Activated B cell treated with CpG ODN at 0.5 μM for 24 hours (primary cell): ENCODE measurements around the gene PPP1R12C. TPM values are rescaled to one million over a fixed set of nuclear protein-coding genes. Genes with fewer than 3 reads are reported as not detected.

Experiments used
- ATAC-seq: fragments of 200-7000 bp; cut with Tn5 transposase; one replicate; pipeline ENCODE4 v1.10.0; 2021; ENCODE audit warnings: low read depth, mild to moderate bottlenecking, moderate library complexity
- CTCF ChIA-PET: fragments of 350-600 bp; sonication (Branson Sonifier 250); formaldehyde crosslinking; loops from one replicate; lab custom pipeline; 2021; ENCODE audit warnings: antibody characterized with exemption; lab: Charles Lee
- POLR2A ChIA-PET: fragments of 350-600 bp; sonication (Branson Sonifier 250); formaldehyde crosslinking; loops from one replicate; lab custom pipeline; 2021; ENCODE audit warnings: antibody characterized with exemption; lab: Charles Lee
- DNase-seq: peaks from one replicate; pipeline ENCODE4 v3.0.0; 2022
- H3K27ac Mint-ChIP-seq: one replicate; pipeline ENCODE4 v1.8.0; 2020; ENCODE audit warnings: mixed read lengths
- H3K27me3 Mint-ChIP-seq: one replicate; pipeline ENCODE4 v1.8.0; 2021; ENCODE audit warnings: mixed read lengths
- H3K36me3 Mint-ChIP-seq: one replicate; pipeline ENCODE4 v1.8.0; 2021; ENCODE audit warnings: low read depth, mixed read lengths
- H3K4me1 Mint-ChIP-seq: one replicate; pipeline ENCODE4 v1.8.0; 2021; ENCODE audit warnings: mixed read lengths
- H3K4me3 Mint-ChIP-seq: one replicate; pipeline ENCODE4 v1.8.0; 2020; ENCODE audit warnings: mild to moderate bottlenecking, mixed read lengths
- H3K9me3 Mint-ChIP-seq: one replicate; pipeline ENCODE4 v1.8.0; 2020; ENCODE audit warnings: mixed read lengths
- CTCF ChIP-seq: fragments of 200-600 bp; IDR thresholded peaks from one replicate; pipeline ENCODE4 v1.8.0; 2022; ENCODE audit warnings: antibody characterized with exemption, mild to moderate bottlenecking
- intact Hi-C: fragments of 100-400 bp; cut with micrococcal nuclease; formaldehyde crosslinking; loops from one replicate; pipeline ENCODE4 v1.15.1; 2024
- total RNA-seq: library from RNA; stranded (reverse); gene quantifications from 2 replicates; pipeline ENCODE4 v1.2.3, GENCODE V29; 2022

The PPP1R12C gene
- total RNA-seq, 1 donor from 2014 or later = 139 TPM

DNA sequence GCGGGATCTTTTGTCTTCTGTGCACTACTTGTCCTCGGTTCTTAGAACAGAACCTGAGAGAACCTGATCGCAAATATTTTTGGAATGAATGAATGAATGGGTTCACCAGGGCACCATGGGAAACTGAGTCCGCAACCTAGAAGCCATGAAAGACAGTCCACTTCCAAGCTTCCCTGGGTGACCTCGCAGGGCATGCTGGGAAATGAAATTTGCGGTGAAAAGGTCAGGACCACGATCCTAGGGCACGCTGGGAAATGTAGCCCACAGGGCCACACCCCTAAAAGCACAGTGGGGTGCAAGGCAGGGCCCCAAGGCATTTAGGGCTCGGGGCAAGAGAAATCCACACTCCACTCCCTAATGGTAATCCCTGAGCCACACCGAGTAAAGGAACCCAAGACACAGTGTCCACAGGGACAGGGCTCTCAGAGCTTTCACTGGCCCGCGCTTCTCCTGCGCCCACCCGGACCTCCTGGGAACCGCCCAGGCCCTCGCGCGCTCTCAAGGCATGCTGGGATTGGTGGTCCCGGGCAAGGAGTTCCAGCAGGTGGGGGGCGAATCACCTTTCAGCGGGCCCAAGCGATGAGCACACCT, 1.1 kb upstream of the PPP1R12C start:
- intact Hi-C loops = no loop called here
- CTCF ChIA-PET = interaction anchor here (1.0 to 1.7 kb wide), 3 partner anchors 23 to 385 kb away, joined by 3 to 6 read pairs (median 3); no protein-coding TSS in a partner anchor
- no peaks in the 10 kb centered on the region for H3K9me3 Mint-ChIP-seq
- H3K27me3 Mint-ChIP-seq = peaks cover 3% of the 10 kb centered on the region
- DNase-seq (no peak), ATAC-seq (no peak)
- H3K36me3 Mint-ChIP-seq = peaks cover 17% of the 10 kb centered on the region
- TF ChIP-seq CTCF = no peak
- H3K4me1 Mint-ChIP-seq = peaks cover 48% of the 10 kb centered on the region
- H3K27ac Mint-ChIP-seq = peak overlapping the region; percentile 83
- H3K4me3 Mint-ChIP-seq = peak overlapping the region; percentile 97
- POLR2A ChIA-PET = interaction anchor here (0.5 to 2.5 kb wide), 9 partner anchors 56 to 742 kb away, joined by 3 to 16 read pairs (median 4); partner anchors contain the start of genes FIZ1, KMT5C, RDH13 and UBE2S

GRCh38 chr19:55117663-55118391, 390 bp upstream of the PPP1R12C start:
- POLR2A ChIA-PET = interaction anchor here (0.5 to 2.5 kb wide), 12 partner anchors 14 to 741 kb away, joined by 3 to 16 read pairs (median 4); partner anchors contain the start of genes FIZ1, KMT5C, RDH13 and UBE2S
- H3K4me1 Mint-ChIP-seq = peaks cover 55% of the 10 kb centered on the region

GRCh38 chr19:55116232-55116858, 1.1 kb downstream of the PPP1R12C start:
- intact Hi-C loops = loop anchor here (1.0 kb wide), 1 partner anchor 35 kb away; no protein-coding TSS in a partner anchor
- Mint-ChIP-seq H3K4me3 (peak overlapping the region; percentile 93), H3K4me1 (peaks cover 55% of the 10 kb centered on the region), H3K27ac (peak overlapping the region; percentile 87), H3K9me3 (no peaks in the 10 kb centered on the region), H3K27me3 (no peaks in the 10 kb centered on the region), H3K36me3 (peaks cover 22% of the 10 kb centered on the region)
- ChIA-PET CTCF (interaction anchor here (0.7 kb wide), 1 partner anchor 28 kb away, joined by 3 read pairs; no protein-coding TSS in a partner anchor), POLR2A (interaction anchor here (1.1 to 2.5 kb wide), 6 partner anchors 28 to 483 kb away, joined by 3 to 13 read pairs (median 6); partner anchors contain the start of genes FIZ1, ZNF524 and ZNF628)
- ATAC-seq (peak; percentile 13), DNase-seq (peak; percentile 40)
- TF ChIP-seq CTCF = no peak

More at GRCh38 chr19:55117663-55118391, 390 bp upstream of the PPP1R12C start:
- Mint-ChIP-seq H3K36me3 (peaks cover 17% of the 10 kb centered on the region), H3K4me3 (peak overlapping the region; percentile 97), H3K27me3 (no peaks in the 10 kb centered on the region), H3K9me3 (no peaks in the 10 kb centered on the region), H3K27ac (peak overlapping the region; percentile 83)
- ATAC-seq = peak; percentile 93
- intact Hi-C loops = loop anchor here (1.0 kb wide), 7 partner anchors 55 to 1003 kb away; partner anchors contain the start of genes LENG8, PPP6R1, PRPF31 and RDH13
- CTCF ChIA-PET = interaction anchor here (1.0 to 1.7 kb wide), 3 partner anchors 23 to 386 kb away, joined by 3 to 6 read pairs (median 3); no protein-coding TSS in a partner anchor
- peak; percentile 96 for DNase-seq
- no peak for TF ChIP-seq CTCF

DNA sequence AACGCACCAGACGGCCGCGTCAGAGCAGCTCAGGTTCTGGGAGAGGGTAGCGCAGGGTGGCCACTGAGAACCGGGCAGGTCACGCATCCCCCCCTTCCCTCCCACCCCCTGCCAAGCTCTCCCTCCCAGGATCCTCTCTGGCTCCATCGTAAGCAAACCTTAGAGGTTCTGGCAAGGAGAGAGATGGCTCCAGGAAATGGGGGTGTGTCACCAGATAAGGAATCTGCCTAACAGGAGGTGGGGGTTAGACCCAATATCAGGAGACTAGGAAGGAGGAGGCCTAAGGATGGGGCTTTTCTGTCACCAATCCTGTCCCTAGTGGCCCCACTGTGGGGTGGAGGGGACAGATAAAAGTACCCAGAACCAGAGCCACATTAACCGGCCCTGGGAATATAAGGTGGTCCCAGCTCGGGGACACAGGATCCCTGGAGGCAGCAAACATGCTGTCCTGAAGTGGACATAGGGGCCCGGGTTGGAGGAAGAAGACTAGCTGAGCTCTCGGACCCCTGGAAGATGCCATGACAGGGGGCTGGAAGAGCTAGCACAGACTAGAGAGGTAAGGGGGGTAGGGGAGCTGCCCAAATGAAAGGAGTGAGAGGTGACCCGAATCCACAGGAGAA, 1.9 kb downstream of the PPP1R12C start:
- H3K4me3 Mint-ChIP-seq = peak overlapping the region; percentile 93
- ATAC-seq = no peak
- H3K9me3 Mint-ChIP-seq = no peaks in the 10 kb centered on the region
- DNase-seq = no peak
- peak overlapping the region; percentile 87 for H3K27ac Mint-ChIP-seq
- CTCF ChIA-PET = no interaction called here
- intact Hi-C loops = loop anchor here (1.0 kb wide), 1 partner anchor 34 kb away; no protein-coding TSS in a partner anchor
- no peaks in the 10 kb centered on the region for H3K27me3 Mint-ChIP-seq
- POLR2A ChIA-PET = interaction anchor here (2.3 kb wide), 1 partner anchor 29 kb away, joined by 6 read pairs; no protein-coding TSS in a partner anchor
- H3K4me1 Mint-ChIP-seq = peaks cover 52% of the 10 kb centered on the region
- H3K36me3 Mint-ChIP-seq = peaks cover 27% of the 10 kb centered on the region
- TF ChIP-seq CTCF = no peak
